Kasumi-1 (cell line): ENCODE results near the gene TBXT.
"Not testable (repeated sequence)": the region's sequence is repeated elsewhere in the genome, so short reads cannot be mapped to it uniquely, and the experiment has no call there.

Experiments used
- DNase-seq, 2 experiments: peaks; one replicate each; lab custom pipeline; 2025; lab: John Stamatoyannopoulos, UW

The TBXT gene

DNA sequence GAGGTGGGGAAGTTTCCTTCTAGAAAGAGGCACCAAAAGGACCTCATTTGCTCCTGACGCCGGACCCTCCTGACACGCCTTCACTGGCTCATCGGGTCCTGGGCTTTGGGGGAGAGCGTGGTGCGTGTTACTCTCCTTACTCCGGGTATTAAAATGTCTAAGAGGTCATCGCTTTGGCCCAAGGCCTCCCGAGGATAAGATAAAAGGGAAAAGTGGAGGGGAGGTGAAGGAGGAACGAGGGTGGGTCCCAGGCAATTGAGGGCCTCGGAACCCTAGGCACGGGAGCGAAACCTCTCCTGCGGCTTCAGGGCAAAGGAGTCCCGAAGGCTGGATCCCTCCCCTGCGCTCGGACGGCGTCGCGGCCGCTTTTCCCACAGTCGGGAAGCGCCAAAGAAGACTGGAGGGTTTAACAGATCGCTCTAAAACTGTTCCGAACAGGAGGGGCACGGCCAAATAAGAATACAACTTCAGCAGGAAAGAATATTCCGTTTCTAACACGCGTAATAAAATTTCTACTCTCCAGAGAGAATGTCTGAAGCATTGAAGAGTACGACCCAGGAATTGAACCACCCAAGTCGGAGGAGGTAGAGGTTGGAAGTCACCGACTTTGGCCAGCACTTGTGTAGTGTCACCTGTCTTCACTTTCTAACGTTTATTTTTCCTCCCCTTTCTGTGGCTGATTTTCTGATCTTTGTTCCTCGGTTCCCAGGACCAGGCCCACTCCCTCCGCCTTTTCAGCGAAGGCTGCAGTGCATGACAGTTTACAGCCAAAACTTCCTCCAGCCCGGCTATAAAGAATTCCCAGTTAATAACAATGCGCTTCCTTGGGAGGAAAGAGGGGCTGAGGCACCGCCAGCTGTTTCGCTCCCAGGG is 2.1 kb upstream of the TBXT start:
- DNase-seq: no peak

DNA sequence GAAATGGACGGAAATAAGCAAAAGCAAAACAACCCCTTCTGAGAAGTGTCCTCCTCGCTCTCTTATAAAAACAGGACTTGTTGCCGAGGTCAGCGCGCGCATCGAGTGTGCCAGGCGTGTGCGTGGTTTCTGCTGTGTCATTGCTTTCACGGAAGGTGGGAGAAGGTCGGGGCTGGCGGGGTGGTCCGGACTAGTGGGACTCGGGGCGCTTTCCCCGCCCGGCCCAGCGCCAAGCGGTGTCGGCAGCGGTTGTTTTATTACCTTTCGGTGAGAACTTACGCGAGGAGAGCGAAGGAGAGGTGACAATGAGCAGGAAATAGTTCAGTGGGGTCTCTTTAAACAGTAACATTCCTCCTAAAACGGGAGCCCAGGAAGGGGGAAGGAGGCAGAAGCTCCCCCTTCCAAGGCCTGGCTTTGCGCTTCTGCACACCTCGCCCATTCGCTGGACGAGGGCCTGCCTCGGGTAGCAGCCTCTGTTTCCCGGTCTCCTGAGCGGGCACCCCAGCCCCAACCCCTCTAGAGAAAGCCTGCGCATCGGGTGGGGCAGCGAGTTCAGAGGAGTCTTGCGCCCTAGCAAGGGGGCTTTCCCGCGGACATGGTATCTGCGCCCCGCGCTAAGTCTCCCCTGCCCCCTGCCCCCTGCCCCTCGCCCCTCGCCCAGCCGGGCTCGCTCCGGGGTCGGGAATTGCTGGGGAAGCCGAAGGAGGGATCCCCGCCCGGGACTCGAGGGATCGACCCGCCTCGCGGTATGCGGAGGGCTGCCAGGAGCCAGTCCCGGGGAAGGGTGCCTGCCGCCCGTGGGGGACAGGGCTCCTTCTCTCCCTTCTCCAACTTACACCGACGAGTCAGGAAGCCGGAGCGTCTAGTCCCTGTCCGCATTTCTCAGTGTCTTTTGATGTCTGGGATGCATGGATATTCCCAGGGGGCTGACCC is 1.2 kb upstream of the TBXT start:
- no peak for DNase-seq

DNA sequence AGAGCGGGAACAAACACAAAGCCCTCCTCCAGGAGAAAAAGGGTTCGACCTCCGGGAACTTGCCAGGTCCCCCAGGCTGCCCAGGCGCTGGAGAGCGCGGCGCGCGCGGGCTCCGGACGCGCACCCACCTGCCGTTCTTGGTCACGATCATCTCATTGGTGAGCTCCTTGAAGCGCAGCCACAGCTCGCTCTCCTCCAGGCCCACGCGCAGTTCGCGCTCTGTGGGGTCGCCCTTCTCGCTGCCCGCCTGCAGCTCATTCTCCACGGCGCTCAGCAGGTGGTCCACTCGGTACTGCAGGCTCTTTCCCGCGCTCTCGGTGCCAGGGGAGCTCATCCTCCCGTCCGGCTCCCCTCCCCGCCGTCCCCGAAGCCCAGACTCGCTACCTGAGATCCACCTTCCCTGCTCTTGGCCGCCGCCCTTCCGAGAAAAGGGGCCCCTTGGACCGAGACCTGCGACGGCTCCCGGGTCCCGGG is 356 bp downstream of the TBXT start:
- no peak for DNase-seq

DNA sequence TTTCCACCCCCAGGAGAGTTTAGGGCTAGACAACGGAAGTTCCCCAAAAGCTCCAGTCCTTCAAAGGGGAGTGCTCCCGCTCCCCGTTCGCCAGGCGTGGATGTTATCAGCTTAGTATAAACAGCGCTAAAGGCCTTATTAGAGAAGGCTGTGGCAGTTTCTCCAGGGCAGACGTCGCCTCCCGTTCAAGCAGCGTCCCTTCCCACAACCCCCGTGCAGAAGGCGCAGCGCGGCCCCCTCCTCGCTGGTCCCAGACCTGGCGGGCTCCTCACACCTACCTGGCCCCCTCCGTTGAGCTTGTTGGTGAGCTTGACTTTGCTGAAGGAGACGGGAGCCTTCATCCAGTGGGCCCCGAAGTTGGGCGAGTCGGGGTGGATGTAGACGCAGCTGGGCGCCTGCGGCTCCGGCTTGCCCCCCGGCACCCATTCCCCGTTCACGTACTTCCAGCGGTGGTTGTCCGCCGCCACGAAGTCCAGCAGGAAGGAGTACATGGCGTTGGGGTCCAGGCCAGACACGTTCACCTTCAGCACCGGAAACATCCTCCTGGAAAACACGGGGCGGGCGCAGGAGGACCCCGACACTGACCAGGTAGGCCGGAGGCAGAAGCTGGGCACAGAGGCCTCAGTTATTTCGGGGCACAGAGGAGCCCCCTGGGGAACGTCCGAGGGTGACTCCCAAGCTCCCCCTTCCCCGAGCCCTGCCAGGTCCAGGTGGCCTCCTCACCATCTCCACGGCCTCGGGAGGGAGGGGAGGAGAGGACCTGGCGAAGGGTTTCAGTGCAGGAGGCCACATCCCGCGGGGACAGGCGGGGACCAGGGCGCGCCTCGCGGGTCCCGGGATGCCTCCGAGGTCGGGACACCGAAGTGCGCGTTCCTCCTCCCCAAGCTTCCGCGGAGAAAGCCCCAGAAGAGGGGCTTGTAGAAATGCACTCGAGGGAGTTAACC is 1.1 kb downstream of the TBXT start:
- DNase-seq: no peak

DNA sequence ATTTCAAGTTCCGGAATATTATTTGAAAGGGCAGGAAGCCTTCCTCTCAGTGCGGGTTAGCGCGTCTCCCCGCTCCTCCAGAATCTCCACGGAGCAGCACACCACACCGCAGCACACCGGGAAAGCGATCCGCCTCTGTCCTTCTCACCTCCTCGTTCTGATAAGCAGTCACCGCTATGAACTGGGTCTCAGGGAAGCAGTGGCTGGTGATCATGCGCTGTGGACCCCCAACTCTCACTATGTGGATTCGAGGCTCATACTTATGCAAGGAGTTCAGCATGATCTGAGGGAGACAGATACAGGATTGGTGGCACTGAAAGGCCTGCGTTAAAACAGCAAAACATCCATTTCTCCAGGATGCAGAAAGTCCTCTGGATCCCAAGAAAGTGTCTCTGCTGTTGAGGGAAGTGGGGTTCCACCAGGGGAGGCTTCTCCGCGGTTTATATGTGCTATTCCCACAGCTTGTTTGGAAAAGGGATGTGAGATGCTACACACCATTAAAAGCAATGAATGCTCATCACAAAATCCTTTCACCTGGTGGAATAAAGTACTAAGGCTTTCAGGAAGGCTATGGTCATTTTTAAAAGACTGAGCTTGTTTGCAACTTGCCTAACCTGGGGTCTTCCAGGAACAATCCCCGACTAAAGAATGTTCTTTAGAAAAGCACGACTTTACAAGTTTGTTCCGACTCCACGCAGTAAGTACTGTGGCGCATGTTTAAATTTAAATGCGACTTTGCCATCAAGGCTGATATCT is 1.9 kb downstream of the TBXT start:
- DNase-seq: no peak

DNA sequence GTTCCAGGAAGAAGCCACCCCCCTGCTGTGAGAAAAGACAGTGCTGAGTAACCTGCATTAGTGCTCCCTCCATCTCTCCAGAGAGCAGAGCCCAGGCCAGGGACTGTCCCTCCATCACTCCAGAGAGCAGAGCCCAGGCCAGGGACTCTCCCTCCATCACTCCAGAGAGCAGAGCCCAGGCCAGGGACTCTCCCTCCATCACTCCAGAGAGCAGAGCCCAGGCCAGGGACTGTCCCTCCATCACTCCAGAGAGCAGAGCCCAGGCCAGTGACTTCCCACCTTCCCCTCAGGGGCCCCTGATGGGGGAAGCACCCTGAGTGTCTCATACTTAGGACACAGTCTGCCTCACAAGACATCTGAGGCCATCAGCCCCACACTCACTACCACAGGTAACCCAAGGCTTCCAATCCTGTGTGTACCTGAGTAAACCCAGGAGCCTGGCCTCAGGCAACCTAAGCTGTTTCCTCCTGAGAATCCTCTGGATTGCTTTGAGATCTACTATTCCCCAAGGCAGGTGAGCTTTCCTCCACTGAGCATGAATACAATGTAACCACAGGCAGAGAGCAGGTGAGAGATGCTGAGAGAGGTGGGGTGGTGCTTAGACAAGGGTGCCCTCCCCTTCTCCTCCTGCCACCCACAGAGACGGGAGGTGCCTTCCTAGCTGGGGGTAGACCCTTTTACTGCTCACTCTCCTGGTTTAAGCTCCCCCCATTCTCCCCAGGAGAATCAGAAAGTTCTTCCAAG is 4.9 kb downstream of the TBXT start:
- DNase-seq: no peak

DNA sequence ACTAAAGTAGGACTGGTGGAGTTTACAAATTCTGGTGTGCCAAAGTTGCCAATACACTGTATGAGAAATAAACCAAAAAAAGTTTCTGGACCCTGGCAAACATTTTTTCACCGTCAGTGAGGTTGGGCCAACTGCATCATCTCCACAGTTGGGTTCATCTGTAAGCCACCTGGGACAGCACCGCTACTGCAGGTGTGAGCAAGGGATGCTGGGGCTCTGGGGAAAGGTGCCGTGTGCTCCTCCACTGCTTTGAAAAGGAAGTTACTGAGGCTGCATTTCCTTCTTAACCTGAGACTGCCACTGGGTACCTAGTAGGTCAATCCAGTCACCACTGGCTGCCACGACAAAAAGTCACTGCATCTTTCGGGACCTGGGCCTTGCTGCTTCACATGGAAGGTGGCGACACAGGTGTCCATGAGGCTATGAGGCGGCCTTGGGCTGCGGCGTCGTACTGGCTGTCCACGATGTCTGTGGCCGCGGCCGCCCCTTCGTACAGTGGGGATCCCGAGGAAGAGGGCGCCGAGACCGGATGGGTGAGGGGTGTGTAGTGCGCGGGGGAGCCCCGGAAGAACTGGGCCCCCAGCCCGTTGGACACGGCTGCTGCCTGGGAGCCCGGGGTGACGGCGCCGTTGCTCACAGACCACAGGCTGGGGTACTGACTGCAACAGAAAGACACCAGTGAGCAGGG is 9.6 kb downstream of the TBXT start:
- DNase-seq: no peak

DNA sequence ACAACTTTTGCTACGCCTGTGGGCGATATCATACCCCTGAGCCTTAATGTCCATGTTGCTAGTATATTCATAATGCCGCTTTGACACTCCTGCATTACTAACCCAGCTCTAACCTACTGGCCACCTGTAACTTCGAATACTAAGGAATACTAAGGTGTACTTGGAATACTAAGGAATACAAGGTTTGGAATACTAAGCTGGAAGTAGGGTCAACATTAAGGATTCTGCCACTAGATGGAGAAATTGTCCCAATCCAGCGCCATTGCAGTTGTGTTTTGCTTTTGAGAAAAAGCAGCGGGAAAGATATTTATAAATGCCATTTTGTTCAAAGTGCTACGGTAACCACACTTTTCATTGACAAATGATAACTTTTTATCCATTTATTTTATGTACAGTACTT is 10.7 kb downstream of the TBXT start:
- DNase-seq: no peak

DNA sequence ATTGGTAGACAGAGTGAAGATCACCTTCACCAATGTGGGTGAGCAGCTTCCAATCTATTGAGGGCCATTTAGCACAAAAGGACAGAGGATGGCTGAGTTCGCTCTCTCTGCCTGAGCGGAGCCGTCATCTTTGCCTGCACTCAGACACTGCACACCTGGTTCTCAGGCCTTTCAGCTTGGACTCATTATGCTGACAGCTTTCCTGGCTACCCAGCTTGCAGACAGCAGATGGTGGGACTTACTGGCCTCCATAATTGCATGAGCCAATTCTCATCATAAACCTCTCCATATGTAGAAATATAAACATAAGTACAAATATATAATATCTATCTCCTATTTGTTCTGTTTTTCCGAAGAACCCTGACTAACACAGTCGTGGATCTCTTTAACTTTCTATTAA is 13.7 kb downstream of the TBXT start:
- no peak for DNase-seq

DNA sequence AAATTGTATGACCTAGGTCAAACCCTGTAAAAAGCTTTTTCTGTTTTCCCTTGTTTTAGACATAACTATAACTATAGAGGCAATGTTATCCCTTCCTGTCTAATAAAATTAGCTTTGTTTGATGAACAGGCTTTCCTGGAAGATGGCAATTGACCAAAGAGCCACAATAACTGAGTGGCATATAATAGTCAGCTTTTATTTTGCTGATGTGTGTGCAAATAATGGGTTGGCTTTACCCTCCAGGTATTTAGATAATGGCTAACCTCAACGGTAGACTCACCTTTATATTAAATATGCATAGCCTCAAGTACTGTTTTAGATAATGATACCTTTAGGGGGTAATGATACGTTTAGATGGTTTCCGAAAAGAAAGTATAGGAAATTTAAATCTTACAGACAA is 15.0 kb downstream of the TBXT start:
- no peak for DNase-seq

DNA sequence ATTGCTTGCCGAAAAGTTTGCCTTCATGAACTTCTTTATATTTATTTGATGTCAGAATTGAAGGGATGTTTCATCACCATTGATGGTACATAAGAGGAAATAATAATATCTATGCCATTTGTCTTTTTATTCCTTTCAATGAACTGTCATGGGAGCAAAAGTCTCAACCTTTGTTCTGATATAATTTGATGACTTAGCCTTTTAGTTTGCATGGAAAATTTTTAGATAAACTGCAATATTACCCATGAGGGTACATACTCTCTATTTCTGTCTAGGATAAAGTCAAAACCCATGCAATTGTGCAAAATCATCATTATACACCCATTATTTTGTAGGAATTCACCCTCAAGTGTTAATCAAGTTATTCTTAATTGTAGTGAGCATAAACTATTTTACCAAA is 15.9 kb downstream of the TBXT start:
- DNase-seq: no peak

DNA sequence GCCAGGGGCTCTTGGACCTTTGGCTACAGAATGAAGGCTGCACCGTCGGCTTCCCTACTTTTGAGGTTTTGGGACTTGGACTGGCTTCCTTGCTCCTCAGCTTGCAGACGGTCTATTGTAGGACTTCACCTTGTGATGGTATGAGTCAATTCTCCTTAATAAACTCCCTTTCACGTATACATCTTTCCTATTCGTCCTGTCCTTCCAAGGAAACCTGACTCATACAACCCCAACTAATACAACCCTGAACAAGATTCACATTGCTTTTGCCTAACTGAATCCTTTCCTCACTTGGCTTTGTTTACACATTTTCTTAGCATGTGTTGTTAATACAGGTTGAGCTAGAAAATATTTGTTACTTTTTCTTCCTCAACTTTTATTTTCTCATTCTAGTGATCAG is 21.9 kb downstream of the TBXT start:
- DNase-seq: no peak

DNA sequence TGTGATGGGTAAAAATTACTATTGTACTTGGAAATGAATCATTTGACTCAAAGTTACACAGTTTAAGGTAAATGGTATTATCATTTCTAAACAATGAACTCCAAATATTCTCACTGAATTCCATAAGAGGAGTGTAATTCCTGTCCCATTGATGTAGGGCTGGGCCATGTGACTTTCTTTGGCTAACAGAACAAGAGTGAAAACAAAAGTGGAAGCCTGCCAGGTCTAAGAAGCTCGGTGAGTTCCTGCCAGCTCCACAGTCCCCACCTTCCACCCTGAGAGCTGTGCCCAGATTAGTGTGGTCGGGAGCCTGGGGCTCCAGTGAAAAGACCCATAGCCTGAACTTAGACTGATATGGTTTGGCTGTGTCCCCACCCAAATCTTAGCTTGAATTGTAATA is 24.6 kb downstream of the TBXT start:
- DNase-seq: no peak

DNA sequence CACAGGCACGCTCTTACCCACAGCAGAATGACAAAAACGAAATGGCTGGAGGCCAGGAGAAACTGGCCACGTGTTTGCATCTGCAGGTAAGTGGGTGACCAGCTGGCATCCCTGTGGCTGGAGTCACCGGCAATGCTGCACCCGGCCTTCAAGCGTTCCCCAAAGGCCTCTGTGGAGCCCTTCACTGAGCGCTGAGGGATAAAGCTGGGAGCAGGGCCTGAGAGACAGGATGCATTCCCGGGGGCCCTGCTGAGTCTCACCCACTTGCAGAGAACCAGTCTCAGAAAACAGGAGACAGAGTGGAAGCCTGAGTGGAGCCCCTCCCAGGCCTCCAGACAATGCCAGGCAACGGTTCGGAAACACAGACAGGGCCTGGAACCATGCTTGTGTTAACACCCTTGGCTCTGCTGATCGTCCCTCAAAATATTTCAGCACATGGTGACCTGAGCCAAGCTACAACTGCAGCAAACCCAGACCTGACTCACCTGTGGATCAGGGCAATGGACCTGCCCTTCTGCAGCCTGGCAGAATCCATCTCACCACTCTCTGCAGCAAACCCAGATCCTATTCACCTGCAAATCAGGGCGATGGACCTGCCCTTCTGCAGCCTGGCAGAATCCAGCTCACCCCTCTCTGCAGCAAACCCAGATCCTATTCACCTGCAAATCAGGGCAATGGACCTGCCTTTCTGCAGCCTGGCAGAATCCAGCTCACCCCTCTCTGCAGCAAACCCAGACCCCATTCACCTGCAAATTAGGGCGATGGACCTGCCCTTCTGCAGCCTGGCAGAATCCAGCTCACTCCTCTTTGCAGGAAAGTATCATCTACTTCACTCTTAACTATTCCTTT is 39.8 kb downstream of the TBXT start:
- no peak for DNase-seq

DNA sequence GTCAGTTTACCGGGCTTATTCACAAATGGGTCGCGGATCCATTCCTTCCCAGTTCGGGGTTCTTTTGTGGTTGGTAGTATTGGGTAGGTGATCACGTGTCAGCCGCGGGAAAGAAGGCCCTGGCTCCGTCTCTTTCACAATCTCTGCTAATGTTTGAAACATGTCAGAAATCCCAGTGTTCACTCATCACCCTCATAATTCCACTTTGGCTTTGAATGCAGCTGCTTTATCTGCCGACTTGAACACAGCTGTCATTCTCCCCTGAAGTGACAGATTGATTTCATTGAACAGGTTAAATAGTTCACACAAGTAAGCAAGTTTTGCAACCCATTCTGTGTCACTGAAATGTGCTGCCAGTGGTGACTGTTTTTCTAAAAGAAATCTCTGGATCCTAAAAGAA is 44.5 kb downstream of the TBXT start:
- DNase-seq: not testable (repeated sequence)

DNA sequence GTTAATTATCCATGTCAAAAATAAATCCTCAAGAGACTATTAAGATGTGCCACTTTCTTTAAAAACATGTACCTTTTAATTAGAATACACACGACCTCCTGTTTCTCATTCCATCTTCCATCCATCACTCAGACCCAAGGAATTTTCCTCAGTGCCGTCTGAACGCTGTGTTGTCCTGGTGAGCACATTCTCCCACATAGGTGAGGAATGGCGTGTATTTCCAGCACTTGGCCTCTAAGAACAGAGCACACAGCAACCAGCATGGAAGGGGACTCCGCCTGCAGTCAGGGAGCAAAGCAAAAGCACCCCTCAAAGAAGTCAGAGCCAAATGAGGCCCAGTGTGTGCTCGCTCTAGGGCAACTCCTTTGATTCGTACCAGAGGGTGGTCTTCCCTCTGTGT is 45.9 kb downstream of the TBXT start:
- no peak for DNase-seq

DNA sequence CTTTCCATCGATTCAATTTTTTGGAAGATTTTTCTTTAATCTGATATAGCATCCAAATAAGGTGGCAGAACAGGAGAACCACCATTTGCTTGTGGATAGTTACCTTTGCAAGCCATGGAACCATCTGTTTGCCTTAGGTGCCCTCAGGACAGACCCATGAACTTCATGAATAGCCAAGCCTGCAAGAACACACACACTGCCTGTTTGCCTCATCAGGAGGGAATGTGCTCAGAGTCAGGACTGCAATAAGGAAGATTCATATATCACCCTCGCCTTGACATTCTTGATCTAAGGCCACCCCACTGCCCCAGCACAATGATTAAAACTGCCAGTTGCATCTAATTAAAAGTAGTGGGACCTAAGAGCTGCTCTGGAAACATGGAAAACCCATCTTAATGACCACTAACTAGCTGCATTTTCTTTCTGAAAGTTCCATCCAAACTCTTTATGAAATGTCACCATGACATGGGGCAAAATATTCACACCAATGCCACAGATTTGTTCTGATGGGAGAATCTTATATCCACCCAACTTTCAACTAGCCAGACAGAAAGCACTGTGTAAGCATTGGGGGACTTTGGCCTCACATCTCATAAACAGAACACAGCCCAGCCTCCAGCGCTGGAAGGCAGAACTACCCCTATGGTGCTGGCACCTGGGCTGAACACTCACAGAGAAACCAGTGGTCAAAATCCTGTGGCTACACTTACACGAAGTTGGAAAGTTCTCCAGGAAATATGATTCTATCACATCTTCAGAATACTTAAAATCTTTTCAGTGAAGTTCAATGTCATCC is 48.3 kb downstream of the TBXT start:
- no peak for DNase-seq

DNA sequence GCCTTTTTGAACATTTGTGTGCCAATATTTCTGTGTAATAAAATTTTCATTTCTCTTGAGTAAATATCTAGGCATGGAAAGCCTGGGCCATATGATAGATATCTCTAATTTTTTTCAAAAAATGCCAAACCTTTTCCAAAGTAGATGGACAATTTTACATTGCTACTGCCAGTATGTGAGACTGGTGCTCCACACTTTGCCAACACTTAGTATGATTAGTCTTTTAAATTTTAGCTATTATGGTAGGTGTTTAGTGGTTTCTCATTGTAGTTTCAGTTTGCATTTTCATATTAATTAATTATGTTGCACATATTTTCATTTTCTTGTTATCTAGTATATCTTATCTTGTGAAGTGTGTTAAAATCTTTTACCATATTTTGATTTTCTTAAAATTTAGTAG is 52.0 kb downstream of the TBXT start:
- DNase-seq: no peak
